AG09319 (cell line): Measurements from ENCODE around the gene ABHD6.
"Not testable (repeated sequence)": the region's sequence is repeated elsewhere in the genome, so short reads cannot be mapped to it uniquely, and the experiment has no call there.

Experiments
- DNase-seq: peaks from one replicate; pipeline ENCODE4 v3.0.0-alpha.2; 2010; ENCODE audit warnings: low read depth; ENCODE audit errors: extremely low read depth
- CTCF ChIP-seq: IDR thresholded peaks from 2 replicates; pipeline ENCODE4 v1.5.1; 2011; ENCODE audit warnings: low read depth, mild to moderate bottlenecking, inconsistent platforms, low read length, moderate library complexity

Gene ABHD6

GRCh38 chr3:58236527-58237237 lies 910 bp upstream of the ABHD6 start:
- DNase-seq, result no peak
- no peak for TF ChIP-seq CTCF

- no peak for TF ChIP-seq CTCF
- no peak for DNase-seq
Observed at GRCh38 chr3:58237941-58238681, 519 bp downstream of the ABHD6 start.

GRCh38 chr3:58238830-58239229 lies 1.2 kb downstream of the ABHD6 start:
- no peak for DNase-seq
- no peak for TF ChIP-seq CTCF

GRCh38 chr3:58241306-58242044 lies 3.9 kb downstream of the ABHD6 start:
- TF ChIP-seq CTCF, result no peak
- no peak for DNase-seq

- DNase-seq, result no peak
- TF ChIP-seq CTCF, result no peak
Observed at GRCh38 chr3:58242340-58242739, 4.7 kb downstream of the ABHD6 start.

- not testable (repeated sequence) for DNase-seq
Observed at GRCh38 chr3:58242860-58243259, 5.3 kb downstream of the ABHD6 start.

GRCh38 chr3:58243976-58244585 lies 6.5 kb downstream of the ABHD6 start:
- no peak for TF ChIP-seq CTCF
- no peak for DNase-seq
